HepG2 (cell line): ENCODE results near the gene TOM1L1. TPM values are rescaled to one million over a fixed set of nuclear protein-coding genes. Genes with fewer than 3 reads are reported as not detected.

Experiments
- AGO1 ChIP-seq: fragments of 200-400 bp; formaldehyde crosslinking; IDR thresholded peaks from 2 replicates; pipeline ENCODE4 v1.6.1; 2017; ENCODE audit warnings: mild to moderate bottlenecking, low read depth, low read length, moderate library complexity; ENCODE audit not compliant: poor library complexity, severe bottlenecking
- BATF2 ChIP-seq: sonication (generic); formaldehyde crosslinking; IDR thresholded peaks from 2 replicates; pipeline ENCODE4 v1.8.0; 2022; ENCODE audit warnings: mild to moderate bottlenecking, missing genetic modification reagents, moderate library complexity
- HINFP ChIP-seq: sonication (generic); formaldehyde crosslinking; IDR thresholded peaks from 2 replicates; pipeline ENCODE4 v1.4.0; 2020; ENCODE audit warnings: low read depth, mild to moderate bottlenecking, missing genetic modification reagents
- KDM1A ChIP-seq: IDR thresholded peaks from 2 replicates; pipeline ENCODE4 v1.6.1; 2016; ENCODE audit warnings: missing compliant biosample characterization
- MZF1 ChIP-seq: sonication (generic); formaldehyde crosslinking; IDR thresholded peaks from 2 replicates; pipeline ENCODE4 v1.8.1; 2023; ENCODE audit warnings: mild to moderate bottlenecking, missing genetic modification reagents, borderline replicate concordance
- NR2F6 ChIP-seq, 2 experiments: IDR thresholded peaks; 2 replicates each; pipeline ENCODE4 v1.6.1; 2016; ENCODE audit warnings: antibody characterized with exemption in 1 of 2, mild to moderate bottlenecking in 1 of 2
- RFXAP ChIP-seq: sonication (generic); formaldehyde crosslinking; IDR thresholded peaks from 2 replicates; pipeline ENCODE4 v1.4.0; 2020; ENCODE audit warnings: missing genetic modification reagents, borderline replicate concordance
- SMC3 ChIP-seq: IDR thresholded peaks from 2 replicates; pipeline ENCODE4 v1.6.1; 2011; ENCODE audit warnings: low read length, improper control_type of control experiment
- STAG1 ChIP-seq: sonication (generic); formaldehyde crosslinking; IDR thresholded peaks from 2 replicates; pipeline ENCODE4 v1.4.0; 2020; ENCODE audit warnings: missing genetic modification reagents
- TAF1 ChIP-seq: sonication (generic); formaldehyde crosslinking; IDR thresholded peaks from 2 replicates; pipeline ENCODE4 v1.4.0; 2020; ENCODE audit warnings: missing genetic modification reagents
- TCF12 ChIP-seq, 2 experiments: fragments of 450-650 bp in 1 of 2; sonication (generic) in 1 of 2; formaldehyde crosslinking in 1 of 2; IDR thresholded peaks; 2 replicates each; pipeline versions ENCODE4 v1.6.1 to v1.8.0; 2017 to 2022; ENCODE audit warnings: antibody characterized with exemption in 1 of 2, mild to moderate bottlenecking in 1 of 2, missing genetic modification reagents in 1 of 2, moderate library complexity in 1 of 2
- TFDP2 ChIP-seq: sonication (generic); formaldehyde crosslinking; IDR thresholded peaks from 2 replicates; pipeline ENCODE4 v1.4.0; 2020; ENCODE audit warnings: missing genetic modification reagents
- UBTF ChIP-seq: sonication (generic); formaldehyde crosslinking; IDR thresholded peaks from 2 replicates; pipeline ENCODE4 v1.4.0; 2020; ENCODE audit warnings: mild to moderate bottlenecking, missing genetic modification reagents
- ZBTB21 ChIP-seq: sonication (generic); formaldehyde crosslinking; IDR thresholded peaks from 2 replicates; pipeline ENCODE4 v1.4.0; 2020; ENCODE audit warnings: missing genetic modification reagents
- ZBTB49 ChIP-seq: sonication (generic); formaldehyde crosslinking; IDR thresholded peaks from 2 replicates; pipeline ENCODE4 v1.4.0; 2020; ENCODE audit warnings: missing genetic modification reagents, borderline replicate concordance
- ZNF558 ChIP-seq: sonication (generic); formaldehyde crosslinking; IDR thresholded peaks from 2 replicates; pipeline ENCODE4 v1.9.0; 2022; ENCODE audit warnings: mild to moderate bottlenecking, missing genetic modification reagents, borderline replicate concordance
- ZNF660 ChIP-seq: sonication (generic); formaldehyde crosslinking; IDR thresholded peaks from 2 replicates; pipeline ENCODE4 v1.5.1; 2020; ENCODE audit warnings: mild to moderate bottlenecking, low read depth, missing genetic modification reagents, borderline replicate concordance
- ZNF691 ChIP-seq: sonication (generic); formaldehyde crosslinking; IDR thresholded peaks from 2 replicates; pipeline ENCODE4 v1.4.0; 2020; ENCODE audit warnings: missing genetic modification reagents, low read depth, mild to moderate bottlenecking, borderline replicate concordance
- ZNF7 ChIP-seq: IDR thresholded peaks from 2 replicates; pipeline ENCODE4 v1.6.1; 2016; ENCODE audit warnings: missing biosample characterization, missing genetic modification reagents
- polyA plus RNA-seq, 8 experiments: library from polyadenylated mRNA; depleted of rRNA in 3 of 8; stranded (reverse) in 7 of 8; unstranded in 1 of 8; fragments of >200 nt; fragmentation: Illumina TruSeq in 4 of 8; extraction: Trizol in 4 of 8; gene quantifications; 2 replicates each; pipeline versions ENCODE4 v1.2.1 to v1.2.3, GENCODE V29; 2011 to 2016; ENCODE audit warnings: low read depth in 4 of 8, missing spikeins in 1 of 8, mixed read lengths in 1 of 8; ENCODE audit not compliant: insufficient read depth in 1 of 8
- total RNA-seq, 5 experiments: library from RNA; depleted of rRNA; stranded (reverse); fragments of >200 nt; fragmentation: Illumina TruSeq; extraction: Trizol; gene quantifications; 2 replicates each; pipeline ENCODE4 v1.2.3, GENCODE V29; 2016; ENCODE audit warnings: low read depth in 1 of 5

Gene TOM1L1
- total and polyA plus RNA-seq, 2 of the 13 experiments (the other 11 are each of a cell fraction or from before 2014, with no cell fraction given) = 45.3 to 51.3 TPM

GRCh38 chr17:54900457-54901229 is at the start of gene TOM1L1 (continued):
- TF ChIP-seq ZNF558 (no peak; the same call in 1 of the 2 replicates), TCF12 (IDR thresholded peaks at IDR 0.05) (no peak), TCF12 (CRISPR knock-in tag; IDR thresholded peaks at IDR 0.05) (0 out of 2 replicates have a peak, but pooled peaks have one; percentile 19), TAF1 (CRISPR knock-in tag) (peak; percentile 70), SMC3 (no peak; the same call in 1 of the 2 replicates), ZNF660 (CRISPR knock-in tag) (no peak; the same call in 1 of the 2 replicates), ZBTB49 (CRISPR knock-in tag) (no peak), RFXAP (peak; percentile 68; the same call in 1 of the 2 replicates), UBTF (CRISPR knock-in tag) (peak; percentile 95), ZBTB21 (CRISPR knock-in tag) (no peak), STAG1 (CRISPR knock-in tag) (peak; percentile 44), HINFP (CRISPR knock-in tag) (peak; percentile 62; the same call in 1 of the 2 replicates), ZNF7 (CRISPR knock-in tag) (no peak), NR2F6 (IDR thresholded peaks at IDR 0.05) (no peak), NR2F6 (CRISPR knock-in tag; IDR thresholded peaks at IDR 0.05) (no peak), MZF1 (CRISPR knock-in tag) (0 out of 2 replicates have a peak, but pooled peaks have one; percentile 33), TFDP2 (peak; percentile 83), KDM1A (CRISPR knock-in tag) (no peak), ZNF691 (CRISPR knock-in tag) (peak; percentile 89; the same call in 1 of the 2 replicates), AGO1 (peak; percentile 64), BATF2 (CRISPR knock-in tag) (peak; percentile 77; the same call in 1 of the 2 replicates)
